NCI-H748 (cell line): Measurements from ENCODE around the gene CEP44.
"Not testable (repeated sequence)": the region's sequence is repeated elsewhere in the genome, so short reads cannot be mapped to it uniquely, and the experiment has no call there.

Experiments
- DNase-seq: peaks from one replicate; lab custom pipeline; 2025; ENCODE audit not compliant: unreplicated experiment; lab: John Stamatoyannopoulos, UW

The CEP44 gene

DNA sequence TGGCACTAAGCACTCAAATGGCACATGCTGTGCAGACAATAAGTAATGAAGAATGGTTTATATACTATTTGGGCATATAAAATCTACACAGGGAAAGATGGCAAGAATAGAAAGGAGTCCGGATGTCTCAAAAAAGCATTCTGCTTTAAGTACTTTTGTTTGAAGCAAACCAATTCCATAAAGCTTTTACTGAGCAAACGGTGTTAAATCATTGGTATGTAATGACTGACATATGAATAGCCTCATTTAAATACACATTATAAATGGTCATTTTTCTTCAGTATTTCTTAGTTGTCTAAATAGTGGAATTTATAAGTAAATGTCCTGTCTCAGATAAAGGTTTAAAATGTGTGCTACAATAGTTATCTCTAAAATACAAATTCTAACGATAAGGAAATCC is 6.3 kb upstream of the CEP44 start:
- DNase-seq = peak; percentile 52

DNA sequence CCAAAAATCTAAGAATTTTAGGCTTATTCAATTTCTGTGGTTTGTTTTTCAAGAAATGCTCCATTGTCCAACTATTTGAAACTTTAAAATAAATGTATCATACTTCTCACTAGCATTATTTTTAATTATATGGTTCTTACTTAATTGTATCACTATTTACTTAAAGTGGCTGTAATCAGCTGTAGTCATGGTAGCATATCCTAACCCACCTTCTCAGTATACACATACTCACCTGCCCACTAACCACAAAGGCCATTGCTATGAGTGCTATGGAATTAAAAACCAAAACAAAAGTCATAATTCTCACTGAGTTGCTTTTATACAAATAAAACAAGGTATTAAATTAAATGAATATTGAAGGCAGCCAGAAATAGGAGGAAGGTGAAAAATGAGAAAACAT is 5.2 kb upstream of the CEP44 start:
- peak; percentile 85 for DNase-seq

DNA sequence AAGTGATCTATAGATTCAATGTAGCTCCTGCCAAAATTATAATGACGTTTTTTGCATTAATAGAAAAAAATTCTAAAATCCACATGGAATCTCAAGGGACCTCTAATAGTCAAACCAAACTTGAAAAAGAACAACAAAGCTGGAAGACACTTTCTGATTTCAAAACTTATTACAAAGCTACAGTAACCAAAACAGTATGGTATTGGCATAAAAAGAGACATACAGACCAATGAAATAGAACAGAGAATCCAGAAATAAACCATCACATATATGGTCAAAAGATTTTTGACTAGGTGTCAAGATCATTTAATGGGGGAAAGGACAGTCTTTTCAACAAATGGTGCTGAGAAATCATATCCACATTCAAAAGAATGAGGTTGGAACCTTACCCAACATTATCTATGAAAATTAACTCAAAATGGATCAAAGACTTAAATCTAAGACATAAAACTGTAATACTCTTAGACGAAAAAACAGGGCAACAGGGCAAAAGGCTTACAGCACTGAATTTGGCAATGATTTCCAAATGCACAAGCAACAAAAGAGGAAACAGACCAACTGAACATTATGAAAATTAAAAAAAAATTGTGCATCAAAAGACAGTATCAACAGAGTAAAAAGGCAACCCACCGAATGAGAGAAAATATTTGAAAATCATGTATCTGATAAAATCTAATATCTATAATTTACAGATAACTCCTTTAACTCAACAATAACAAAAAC is 4.1 kb upstream of the CEP44 start:
- no peak for DNase-seq

DNA sequence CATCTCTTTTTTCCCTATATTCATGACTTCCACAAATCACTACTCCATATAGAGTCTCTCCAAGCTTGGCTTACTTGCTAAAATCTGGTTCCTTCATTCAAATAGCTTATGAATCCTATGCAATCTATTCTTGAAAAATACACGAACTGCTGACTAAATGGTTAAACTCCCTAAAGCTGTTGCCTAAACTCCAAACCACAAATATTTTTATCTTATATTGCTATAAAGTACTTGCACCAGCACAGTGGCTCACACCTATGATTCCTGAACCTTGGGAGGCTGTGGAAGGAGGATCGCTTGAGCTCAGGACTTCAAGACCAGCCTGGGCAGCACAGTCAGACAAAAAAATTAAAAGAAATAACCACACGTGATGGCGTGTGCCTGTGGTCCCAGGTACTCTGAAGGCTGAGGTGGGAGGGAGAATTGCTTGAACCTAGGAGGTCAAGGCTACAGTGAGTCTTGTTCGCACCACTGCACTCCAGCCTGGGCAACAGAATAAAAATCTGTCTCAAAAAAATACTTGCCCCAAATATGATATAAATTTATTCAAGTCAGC is 2.5 kb upstream of the CEP44 start:
- peak; percentile 62 for DNase-seq

DNA sequence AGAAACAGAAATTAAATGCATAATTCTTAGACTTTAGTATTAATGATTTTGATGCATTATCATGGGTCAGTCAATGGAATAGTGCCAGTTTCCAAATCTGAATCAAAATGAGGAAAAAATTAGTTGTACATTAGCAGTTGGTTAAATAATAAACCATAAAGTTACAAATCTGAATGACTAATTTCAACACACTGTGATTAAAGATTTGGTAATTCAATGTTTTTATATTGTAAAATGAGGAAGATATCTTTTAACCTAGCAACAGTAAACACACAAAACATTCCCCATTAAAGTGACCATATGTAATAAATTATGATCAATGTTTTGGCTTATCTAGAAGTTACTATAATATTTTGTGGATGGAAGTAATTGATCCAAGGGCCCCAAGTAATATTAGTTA is 1.8 kb upstream of the CEP44 start:
- DNase-seq = no peak

DNA sequence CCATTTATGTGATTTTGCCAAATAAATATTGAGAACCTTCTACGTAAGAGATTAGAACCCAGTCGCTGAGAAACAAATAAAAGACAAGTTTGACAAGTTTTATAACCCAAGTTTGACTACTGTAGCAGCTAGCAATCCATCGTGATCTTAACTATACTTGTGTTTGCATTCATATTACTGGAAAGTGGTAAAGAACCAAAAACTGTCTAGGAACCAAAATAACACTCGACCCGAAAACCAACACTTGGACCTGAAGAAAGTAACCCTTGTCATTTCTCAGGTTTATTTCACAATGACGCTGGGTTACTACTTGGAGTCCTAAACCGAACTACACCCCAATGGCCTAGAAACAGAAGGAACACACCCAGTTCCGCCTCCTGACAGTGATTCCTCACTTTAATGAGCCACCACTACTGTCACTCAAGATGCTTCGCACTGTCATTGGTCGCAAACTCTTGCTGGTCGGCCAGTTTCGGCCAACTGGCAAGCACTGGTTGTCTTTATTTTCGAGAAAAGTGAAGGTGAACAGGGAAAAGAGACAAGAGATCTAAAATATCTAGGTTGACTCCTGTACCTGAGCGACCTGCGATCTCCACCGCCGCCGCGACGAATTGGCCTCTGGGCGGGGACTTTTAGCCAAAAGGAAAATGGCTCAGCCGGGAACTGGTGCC is 740 bp upstream of the CEP44 start:
- DNase-seq = peak; percentile 96

DNA sequence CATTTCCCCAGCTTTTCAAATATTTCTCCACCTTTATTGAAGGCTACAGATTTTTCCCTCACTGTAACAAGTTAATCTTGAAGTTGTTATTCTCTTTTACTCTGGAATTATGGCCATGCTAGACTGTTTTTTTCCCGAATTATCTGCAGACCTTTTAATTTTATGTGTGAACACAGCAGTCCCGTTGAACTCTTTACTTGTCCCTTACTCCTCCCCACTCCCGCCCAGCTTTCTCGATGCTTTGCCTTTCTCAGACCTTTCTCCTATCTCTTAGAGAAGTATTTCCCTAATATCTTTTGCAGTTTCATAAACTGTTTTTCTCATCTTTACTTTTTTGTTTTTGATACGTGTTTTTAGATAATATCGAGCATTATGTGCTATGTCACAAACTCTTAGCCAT is 776 bp downstream of the CEP44 start:
- DNase-seq = no peak

DNA sequence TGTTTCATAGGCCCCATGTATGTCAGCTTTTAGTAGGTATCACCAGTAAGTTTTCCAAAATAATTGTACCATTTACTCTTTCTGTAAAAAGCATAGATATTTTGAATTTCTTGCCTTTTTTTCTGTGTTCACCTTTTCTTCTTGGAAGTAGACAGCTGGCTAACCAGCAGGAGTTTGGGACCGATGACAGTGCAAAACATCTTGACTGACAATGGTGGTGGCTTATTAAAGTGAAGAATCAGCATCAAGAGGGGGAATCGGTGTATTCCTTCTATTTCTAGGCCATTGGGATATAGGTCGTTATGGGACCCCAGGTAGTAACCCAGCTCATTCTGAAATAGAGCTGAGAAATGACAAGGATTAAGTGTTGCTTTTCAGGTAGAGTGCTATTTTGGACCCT is 3.2 kb downstream of the CEP44 start:
- peak; percentile 18 for DNase-seq

DNA sequence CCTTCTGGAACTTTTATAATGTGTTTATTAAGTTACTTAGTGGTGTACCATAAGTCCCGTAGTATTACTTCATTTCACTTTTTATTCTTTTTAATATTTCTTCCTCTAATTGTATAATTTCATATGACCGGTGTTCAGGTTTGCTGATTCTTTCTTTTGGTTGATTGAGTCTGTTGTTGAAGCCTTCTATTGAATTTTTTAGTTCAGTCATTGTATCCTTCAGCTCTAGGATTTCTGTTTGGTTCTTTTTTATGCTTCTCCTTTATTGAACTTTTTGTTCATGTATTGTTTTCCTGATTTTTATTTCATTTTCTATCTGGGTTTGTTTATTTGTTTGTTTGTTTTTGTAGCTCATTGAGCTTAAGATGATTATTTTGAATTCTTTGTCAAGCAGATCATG is 8.8 kb downstream of the CEP44 start:
- no peak for DNase-seq

DNA sequence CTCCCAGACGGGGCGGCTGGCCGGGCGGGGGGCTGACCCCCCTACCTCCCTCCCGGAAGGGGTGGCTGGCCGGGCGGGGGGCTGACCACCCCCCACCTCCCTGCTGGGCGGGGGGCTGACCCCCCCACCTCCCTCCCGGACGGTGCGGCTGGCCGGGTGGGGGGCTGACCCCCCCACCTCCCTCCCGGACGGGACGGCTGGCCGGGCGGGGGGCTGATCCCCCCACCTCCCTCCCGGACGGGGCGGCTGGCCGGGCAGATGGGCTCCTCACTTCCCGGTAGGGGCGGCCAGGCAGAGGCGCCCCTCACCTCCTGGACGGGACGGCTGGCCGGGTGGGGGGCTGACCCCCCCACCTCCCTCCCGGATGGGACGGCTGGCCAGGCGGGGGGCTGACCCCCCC is 10.9 kb downstream of the CEP44 start:
- not testable (repeated sequence) for DNase-seq

DNA sequence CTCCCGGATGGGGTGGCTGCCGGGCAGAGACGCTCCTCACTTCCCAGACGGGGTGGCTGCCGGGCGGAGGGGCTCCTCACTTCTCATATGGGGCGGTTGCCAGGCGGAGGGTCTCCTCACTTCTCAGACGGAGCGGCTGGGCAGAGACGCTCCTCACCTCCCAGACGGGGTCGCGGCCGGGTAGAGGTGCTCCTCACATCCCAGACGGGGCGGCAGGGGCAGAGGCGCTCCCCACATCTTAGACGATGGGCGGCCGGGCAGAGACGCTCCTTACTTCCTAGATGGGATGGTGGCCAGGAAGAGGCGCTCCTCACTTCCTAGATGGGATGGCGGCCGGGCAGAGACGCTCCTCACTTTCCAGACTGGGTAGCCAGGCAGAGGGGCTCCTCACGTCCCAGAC is 11.4 kb downstream of the CEP44 start:
- not testable (repeated sequence) for DNase-seq

DNA sequence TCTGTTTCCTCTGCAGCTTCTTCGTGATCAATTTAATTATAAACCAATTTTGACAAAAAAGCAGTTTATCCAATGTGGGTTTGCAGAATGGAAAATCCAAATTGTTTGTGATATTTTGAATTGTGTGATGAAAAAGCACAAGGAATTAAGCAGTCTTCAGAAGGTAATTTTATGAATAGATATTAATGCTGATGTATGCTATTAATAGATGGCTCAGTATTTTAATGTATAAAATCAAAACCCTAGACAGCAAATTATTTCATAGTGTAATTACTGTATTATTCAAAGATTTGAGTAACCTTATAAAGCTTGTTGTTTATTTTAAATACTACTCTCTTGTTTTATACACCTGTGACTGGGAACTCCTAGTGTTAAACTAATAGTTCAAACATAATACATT is 20.0 kb downstream of the CEP44 start:
- DNase-seq = no peak

DNA sequence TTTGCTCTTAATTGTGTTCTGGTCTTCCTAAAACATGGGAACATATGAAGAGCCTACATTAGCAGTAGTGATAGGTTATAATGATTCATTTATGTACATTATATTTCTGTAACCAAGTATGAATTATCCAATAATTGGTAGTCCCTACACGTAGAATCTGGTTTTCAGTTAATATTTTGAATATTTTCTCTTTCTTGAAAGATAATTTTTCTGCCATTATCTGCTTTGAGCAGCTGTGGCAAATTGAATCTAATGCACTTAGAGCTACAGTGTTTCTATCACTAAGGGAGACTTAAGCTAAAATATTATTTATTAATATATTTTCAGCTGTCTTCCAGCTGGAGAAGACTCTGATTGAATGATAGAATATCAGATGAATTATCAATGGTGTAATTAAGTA is 21.0 kb downstream of the CEP44 start:
- DNase-seq = no peak

DNA sequence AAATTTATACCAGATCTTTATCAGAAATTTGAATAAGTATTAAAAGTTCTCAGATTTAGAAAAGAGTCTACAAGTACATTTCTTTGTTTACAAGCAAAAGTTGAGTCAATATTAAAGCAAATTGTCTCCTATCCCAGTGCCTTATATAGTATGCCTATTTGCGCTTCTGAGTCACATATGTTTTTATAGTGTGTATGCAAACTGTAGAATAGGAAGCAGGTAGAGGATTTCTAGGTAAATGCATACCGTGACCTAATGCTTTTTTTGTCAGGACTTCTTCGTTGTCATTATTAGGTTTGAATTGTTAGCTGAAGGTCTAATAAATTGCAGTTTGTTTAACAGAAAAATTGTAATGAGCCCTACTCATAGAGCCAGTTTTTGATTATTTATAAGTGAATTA is 22.2 kb downstream of the CEP44 start:
- DNase-seq = no peak

DNA sequence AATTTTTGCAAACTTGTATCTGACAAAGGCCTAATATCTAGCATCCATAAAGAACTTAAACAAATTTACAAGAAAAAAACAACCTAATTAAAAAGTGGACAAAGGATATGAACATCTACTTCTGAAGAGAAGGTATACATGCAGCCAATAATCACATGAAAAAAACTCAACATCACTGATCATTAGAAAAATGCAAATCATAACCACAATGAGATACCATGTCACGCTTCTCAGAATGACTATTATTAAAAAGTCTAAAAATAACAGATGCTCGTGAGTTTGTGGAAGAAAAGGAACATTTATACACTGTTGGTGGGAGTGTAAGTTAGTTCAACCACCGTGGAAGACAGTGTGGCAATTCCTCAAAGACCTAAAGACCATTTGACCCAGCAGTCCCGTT is 24.0 kb downstream of the CEP44 start:
- DNase-seq = no peak

DNA sequence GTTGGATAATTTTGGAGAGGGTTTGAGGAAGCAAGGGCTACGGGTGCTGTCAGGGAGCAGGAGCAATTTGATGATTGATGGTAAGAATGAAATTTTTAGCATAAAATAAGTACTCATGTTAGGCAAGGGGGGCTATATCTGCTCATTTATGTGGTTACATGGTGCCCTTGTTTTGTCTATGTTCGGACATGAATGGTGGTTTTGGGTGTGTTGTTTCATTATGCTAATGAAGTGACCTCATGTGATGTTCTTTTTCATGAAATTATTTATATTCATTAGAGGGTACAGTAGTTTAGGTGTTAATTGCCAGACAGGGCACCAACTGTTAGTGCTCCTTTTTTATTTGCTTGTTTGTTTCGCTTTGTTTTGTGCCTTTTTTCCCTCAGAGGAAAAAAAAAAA is 29.3 kb downstream of the CEP44 start:
- no peak for DNase-seq

DNA sequence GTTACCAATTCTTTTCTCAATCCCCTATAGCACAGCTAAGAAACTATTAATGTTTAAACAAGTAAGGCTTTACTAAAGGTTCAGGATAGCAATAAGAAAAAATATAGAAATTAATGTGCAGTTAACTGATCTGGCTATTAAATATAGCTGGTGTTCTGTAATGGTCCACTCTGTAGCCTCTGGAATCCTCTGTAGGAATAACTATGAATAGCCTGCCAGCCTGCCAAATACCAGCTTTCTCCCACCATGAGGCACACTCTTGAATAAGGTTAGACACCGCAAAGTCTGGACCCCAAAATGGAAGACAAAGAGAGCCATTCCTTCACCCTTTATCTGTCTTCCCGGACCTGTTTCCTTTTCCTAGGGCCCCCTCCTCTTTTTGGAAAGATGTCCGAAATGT is 30.6 kb downstream of the CEP44 start:
- DNase-seq = no peak

DNA sequence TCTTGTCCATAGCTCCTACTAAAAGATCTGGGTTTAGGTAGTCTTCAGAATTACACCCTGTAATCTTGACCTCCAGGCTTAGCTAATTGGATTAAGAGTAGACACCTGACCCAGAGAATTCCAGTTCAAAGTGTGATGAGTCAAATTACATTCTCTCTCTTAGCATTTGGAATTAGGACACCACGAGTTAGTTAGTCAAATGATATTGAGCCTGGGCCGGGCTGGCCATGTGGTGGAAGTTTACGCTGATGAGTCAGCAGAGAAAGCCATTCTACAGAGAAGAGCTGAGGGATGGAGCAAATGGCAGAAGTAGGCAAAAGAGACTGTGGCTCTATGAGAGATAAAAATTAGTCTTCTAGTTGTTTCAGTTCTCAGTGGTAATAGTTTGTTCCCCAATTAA is 31.1 kb downstream of the CEP44 start:
- no peak for DNase-seq

DNA sequence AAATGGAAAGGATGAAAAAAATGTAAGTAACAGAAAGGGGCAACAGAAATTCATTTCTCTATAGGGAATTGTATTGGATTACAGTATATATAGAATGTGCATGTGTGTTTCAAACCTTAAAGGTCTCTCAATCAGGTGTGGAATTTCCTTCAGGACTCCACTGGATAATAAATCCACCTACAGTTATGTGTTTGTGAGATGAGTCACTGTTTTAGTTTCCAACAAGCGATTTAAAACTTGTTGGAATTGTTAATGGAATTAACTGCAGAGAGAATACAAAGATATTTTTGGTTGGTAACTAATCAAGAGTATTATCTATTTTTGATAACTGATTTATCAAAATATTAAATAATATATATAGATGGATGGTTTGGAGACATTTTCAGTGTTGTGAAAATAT is 32.8 kb downstream of the CEP44 start:
- no peak for DNase-seq

DNA sequence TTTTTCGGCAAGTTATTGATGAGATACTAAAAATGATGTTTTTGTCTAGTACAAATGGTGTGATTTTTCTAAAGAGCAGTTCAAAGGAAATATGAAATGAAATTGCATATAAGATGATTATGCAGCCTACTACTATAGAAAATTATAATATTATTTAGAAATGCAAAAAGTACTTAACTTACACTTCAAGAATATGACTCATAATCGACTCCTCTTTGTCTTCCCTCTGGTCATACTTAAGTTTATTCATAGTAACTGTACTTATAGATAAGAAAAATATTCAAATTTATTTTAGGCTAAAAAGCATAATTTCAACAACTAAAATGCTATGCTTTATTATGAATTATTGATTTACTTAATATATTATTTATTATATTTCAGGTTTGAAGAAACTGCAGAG is 33.2 kb downstream of the CEP44 start:
- DNase-seq = no peak

DNA sequence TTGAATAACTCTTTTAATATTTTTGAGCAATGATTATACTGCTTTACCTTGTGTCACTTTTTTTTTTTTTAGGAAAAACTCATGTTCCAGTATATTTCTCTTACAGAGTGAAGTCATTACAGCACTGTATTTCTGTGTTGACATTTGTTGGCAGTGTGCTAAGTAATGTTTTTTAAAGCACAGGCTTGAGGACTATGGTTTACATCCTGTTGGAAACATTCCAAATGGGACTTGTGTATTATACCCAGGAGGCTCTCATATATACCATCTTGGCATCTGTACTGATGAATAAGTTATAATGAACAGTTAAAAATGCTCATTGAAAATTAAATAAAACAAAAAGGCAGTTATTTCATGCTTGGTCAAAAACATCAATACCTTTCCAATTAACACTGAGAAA is 33.8 kb downstream of the CEP44 start:
- peak; percentile 66 for DNase-seq
